ENCODE results near the gene DNAH14. TPM values are rescaled to one million over a fixed set of nuclear protein-coding genes. Genes with fewer than 3 reads are reported as not detected.
A peak's percentile ranks its signal among the peaks of the same experiment; 100 is the strongest.

The DNAH14 gene
- total and polyA plus RNA-seq, 2 donors (not counting 1 experiment from before 2014, with no cell fraction given), result not detected

- no peaks in the 10 kb centered on the region for H3K27me3 ChIP-seq (replicated peaks in 1 of 4; ENCODE audit: control extremely low read depth in 1 of 4, control insufficient read depth in 3 of 4, insufficient read depth in 4 of 4, low read length in 3 of 4)
- H3K79me2 ChIP-seq (ENCODE audit: control insufficient read depth, insufficient read depth, low read length), result peaks cover 58% of the 10 kb centered on the region
- H3K4me2 ChIP-seq (replicated peaks; ENCODE audit: low read depth, low read length, poor library complexity, severe bottlenecking), result peak overlapping the region; percentile 95
- peaks cover 45 to 46% of the 10 kb centered on the region in 2 donors for H3K4me1 ChIP-seq (ENCODE audit: control insufficient read depth in 2 of 2, insufficient read depth in 2 of 2, low read length in 2 of 2)
- H3K27ac ChIP-seq (ENCODE audit: low read length in 2 of 2), result peak overlapping the region; percentile 42 to 83
- H3K9ac ChIP-seq (ENCODE audit: low read length), result peak overlapping the region; percentile 89
- H3K4me3 ChIP-seq (ENCODE audit: control extremely low read depth in 1 of 5, extremely low read depth in 1 of 5, insufficient read depth in 1 of 5, low read depth in 2 of 5, low read length in 4 of 5), result peak overlapping the region; percentile 55 to 93 (median 90)
- Mint-ChIP-seq H3K27me3 (no peaks in the 10 kb centered on the region), H3K9me3 (ENCODE audit: insufficient read depth) (no peaks in the 10 kb centered on the region), H3K4me1 (peaks cover 59% of the 10 kb centered on the region), H3K4me3 (peak overlapping the region; percentile 94), H3K27ac (peak overlapping the region; percentile 87)
- ChIA-PET CTCF (interaction anchor here (1.0 to 8.2 kb wide), 5 partner anchors 17 to 638 kb away, joined by 3 to 104 read pairs (median 4); no protein-coding TSS in a partner anchor), POLR2A (interaction anchor here (0.5 to 6.7 kb wide), 5 partner anchors 17 to 518 kb away, joined by 3 to 85 read pairs (median 7); no protein-coding TSS in a partner anchor)
- intact Hi-C loops (cut with micrococcal nuclease), result loop anchor here (5.0 kb wide), 5 partner anchors 109 to 1236 kb away; partner anchors contain the start of genes PARP1 and SRP9
- H4K20me1 ChIP-seq (ENCODE audit: control insufficient read depth, insufficient read depth, low read length, poor library complexity, severe bottlenecking), result peaks cover 52% of the 10 kb centered on the region
- peaks cover 0 to 19% of the 10 kb centered on the region in 2 experiments for H3K36me3 ChIP-seq (replicated peaks in 1 of 2; ENCODE audit: control extremely low read depth in 1 of 2, control insufficient read depth in 1 of 2, extremely low read depth in 1 of 2, insufficient read depth in 2 of 2, low read length in 1 of 2)
- peak; percentile 16 for ATAC-seq (ENCODE audit: low read depth)
- 3% methylated on average over 36 of the region's 36 CpGs for WGBS (ENCODE audit: insufficient coverage)
- H3K9me3 ChIP-seq (ENCODE audit: control extremely low read depth in 1 of 3, control insufficient read depth in 2 of 3, insufficient read depth in 1 of 3, low read length in 2 of 3), result peaks cover 0 to 5% (median 0%) of the 10 kb centered on the region in 3 donors
- peak overlapping the region; percentile 92 for H2AFZ ChIP-seq (ENCODE audit: insufficient read depth, low read depth, low read length, poor library complexity, severe bottlenecking)
- peak; percentile 83 for DNase-seq
- TF ChIP-seq CTCF (IDR thresholded peaks at IDR 0.05) (no peak), EZH2 (IDR thresholded peaks at IDR 0.05; ENCODE audit: borderline replicate concordance, insufficient read depth, low read depth, low read length, poor library complexity, severe bottlenecking) (no peak)
Observed at GRCh38 chr1:225426395-225427234, 497.1 kb downstream of the DNAH14 start.

Data from B cell (primary cell).